ENCODE results near the gene RBBP8NL. TPM values are rescaled to one million over a fixed set of nuclear protein-coding genes. Genes with fewer than 3 reads are reported as not detected.

The RBBP8NL gene
- total and polyA plus RNA-seq, 4 donors: under 0.01 to 0.14 TPM; not detected in 2

DNA sequence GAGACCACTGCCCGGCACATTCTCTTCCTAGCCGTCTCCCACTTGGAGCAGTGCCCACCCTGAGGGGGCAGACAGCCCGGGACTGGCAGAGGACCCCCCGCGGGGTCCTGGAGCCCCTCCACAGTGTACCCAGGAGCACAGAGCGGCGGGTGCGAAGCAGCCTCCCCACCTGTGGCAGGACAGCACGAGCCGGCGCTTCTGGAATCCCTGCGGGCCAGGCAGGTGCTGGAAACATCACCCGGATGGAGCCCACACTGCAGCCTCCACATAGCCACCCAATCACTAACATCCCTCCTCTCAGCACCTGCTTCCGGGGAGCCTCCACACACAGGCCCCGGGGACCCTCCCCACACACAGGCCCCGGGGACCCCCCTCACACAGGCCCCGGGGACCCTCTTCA is 29.8 kb upstream of the RBBP8NL start:
- no peaks in the 10 kb centered on the region for H3K9me3 ChIP-seq (ENCODE audit: control insufficient read depth in 4 of 4, low read length in 3 of 4)
- no peak overlapping the region for H3K27ac ChIP-seq (ENCODE audit: low read depth in 1 of 2, low read length in 2 of 2)
- H3K4me3 ChIP-seq (ENCODE audit: low read depth in 1 of 3, low read length in 3 of 3): no peak overlapping the region
- TF ChIP-seq, protein P1, sequence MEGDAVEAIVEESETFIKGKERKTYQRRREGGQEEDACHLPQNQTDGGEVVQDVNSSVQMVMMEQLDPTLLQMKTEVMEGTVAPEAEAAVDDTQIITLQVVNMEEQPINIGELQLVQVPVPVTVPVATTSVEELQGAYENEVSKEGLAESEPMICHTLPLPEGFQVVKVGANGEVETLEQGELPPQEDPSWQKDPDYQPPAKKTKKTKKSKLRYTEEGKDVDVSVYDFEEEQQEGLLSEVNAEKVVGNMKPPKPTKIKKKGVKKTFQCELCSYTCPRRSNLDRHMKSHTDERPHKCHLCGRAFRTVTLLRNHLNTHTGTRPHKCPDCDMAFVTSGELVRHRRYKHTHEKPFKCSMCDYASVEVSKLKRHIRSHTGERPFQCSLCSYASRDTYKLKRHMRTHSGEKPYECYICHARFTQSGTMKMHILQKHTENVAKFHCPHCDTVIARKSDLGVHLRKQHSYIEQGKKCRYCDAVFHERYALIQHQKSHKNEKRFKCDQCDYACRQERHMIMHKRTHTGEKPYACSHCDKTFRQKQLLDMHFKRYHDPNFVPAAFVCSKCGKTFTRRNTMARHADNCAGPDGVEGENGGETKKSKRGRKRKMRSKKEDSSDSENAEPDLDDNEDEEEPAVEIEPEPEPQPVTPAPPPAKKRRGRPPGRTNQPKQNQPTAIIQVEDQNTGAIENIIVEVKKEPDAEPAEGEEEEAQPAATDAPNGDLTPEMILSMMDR (IDR thresholded peaks at IDR 0.05; ENCODE audit: low read depth, low read length, missing input control): no peak
- TF ChIP-seq SP1 (IDR thresholded peaks at IDR 0.05): no peak
- no peak for TF ChIP-seq FOXA2 (IDR thresholded peaks at IDR 0.05)
- TF ChIP-seq, protein P2, sequence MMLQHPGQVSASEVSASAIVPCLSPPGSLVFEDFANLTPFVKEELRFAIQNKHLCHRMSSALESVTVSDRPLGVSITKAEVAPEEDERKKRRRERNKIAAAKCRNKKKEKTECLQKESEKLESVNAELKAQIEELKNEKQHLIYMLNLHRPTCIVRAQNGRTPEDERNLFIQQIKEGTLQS (IDR thresholded peaks at IDR 0.05): no peak
- no peak for TF ChIP-seq HNF4G (IDR thresholded peaks at IDR 0.05)
- TF ChIP-seq RXRA (IDR thresholded peaks at IDR 0.05): no peak
- no peak for TF ChIP-seq RAD21 (IDR thresholded peaks at IDR 0.05)
- TF ChIP-seq JUND (IDR thresholded peaks at IDR 0.05): no peak
- TF ChIP-seq HNF4A (conservative IDR thresholded peaks at IDR 0.05): no peak
- TF ChIP-seq, protein P3, sequence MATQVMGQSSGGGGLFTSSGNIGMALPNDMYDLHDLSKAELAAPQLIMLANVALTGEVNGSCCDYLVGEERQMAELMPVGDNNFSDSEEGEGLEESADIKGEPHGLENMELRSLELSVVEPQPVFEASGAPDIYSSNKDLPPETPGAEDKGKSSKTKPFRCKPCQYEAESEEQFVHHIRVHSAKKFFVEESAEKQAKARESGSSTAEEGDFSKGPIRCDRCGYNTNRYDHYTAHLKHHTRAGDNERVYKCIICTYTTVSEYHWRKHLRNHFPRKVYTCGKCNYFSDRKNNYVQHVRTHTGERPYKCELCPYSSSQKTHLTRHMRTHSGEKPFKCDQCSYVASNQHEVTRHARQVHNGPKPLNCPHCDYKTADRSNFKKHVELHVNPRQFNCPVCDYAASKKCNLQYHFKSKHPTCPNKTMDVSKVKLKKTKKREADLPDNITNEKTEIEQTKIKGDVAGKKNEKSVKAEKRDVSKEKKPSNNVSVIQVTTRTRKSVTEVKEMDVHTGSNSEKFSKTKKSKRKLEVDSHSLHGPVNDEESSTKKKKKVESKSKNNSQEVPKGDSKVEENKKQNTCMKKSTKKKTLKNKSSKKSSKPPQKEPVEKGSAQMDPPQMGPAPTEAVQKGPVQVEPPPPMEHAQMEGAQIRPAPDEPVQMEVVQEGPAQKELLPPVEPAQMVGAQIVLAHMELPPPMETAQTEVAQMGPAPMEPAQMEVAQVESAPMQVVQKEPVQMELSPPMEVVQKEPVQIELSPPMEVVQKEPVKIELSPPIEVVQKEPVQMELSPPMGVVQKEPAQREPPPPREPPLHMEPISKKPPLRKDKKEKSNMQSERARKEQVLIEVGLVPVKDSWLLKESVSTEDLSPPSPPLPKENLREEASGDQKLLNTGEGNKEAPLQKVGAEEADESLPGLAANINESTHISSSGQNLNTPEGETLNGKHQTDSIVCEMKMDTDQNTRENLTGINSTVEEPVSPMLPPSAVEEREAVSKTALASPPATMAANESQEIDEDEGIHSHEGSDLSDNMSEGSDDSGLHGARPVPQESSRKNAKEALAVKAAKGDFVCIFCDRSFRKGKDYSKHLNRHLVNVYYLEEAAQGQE (IDR thresholded peaks at IDR 0.05): no peak
- TF ChIP-seq, protein P4, sequence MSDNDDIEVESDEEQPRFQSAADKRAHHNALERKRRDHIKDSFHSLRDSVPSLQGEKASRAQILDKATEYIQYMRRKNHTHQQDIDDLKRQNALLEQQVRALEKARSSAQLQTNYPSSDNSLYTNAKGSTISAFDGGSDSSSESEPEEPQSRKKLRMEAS (IDR thresholded peaks at IDR 0.05): no peak
- TF ChIP-seq EGR1 (IDR thresholded peaks at IDR 0.05; ENCODE audit: low read depth in 2 of 2): no peak
- no peak for TF ChIP-seq NR2F2 (IDR thresholded peaks at IDR 0.05)
- TF ChIP-seq TAF1 (conservative IDR thresholded peaks at IDR 0.05): no peak
- no peak for TF ChIP-seq GABPA (IDR thresholded peaks at IDR 0.05 in 1 of 2, conservative IDR thresholded peaks at IDR 0.05 in 1 of 2)
- TF ChIP-seq, protein P5, sequence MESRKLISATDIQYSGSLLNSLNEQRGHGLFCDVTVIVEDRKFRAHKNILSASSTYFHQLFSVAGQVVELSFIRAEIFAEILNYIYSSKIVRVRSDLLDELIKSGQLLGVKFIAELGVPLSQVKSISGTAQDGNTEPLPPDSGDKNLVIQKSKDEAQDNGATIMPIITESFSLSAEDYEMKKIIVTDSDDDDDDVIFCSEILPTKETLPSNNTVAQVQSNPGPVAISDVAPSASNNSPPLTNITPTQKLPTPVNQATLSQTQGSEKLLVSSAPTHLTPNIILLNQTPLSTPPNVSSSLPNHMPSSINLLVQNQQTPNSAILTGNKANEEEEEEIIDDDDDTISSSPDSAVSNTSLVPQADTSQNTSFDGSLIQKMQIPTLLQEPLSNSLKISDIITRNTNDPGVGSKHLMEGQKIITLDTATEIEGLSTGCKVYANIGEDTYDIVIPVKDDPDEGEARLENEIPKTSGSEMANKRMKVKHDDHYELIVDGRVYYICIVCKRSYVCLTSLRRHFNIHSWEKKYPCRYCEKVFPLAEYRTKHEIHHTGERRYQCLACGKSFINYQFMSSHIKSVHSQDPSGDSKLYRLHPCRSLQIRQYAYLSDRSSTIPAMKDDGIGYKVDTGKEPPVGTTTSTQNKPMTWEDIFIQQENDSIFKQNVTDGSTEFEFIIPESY (IDR thresholded peaks at IDR 0.05): no peak
- H3K9ac ChIP-seq (ENCODE audit: low read depth in 1 of 2, low read length in 2 of 2): no peak overlapping the region
- DNase-seq (ENCODE audit: low spot score): no peak
- H3K27me3 ChIP-seq (ENCODE audit: control insufficient read depth in 4 of 4, insufficient read depth in 4 of 4, low read length in 3 of 4): peaks cover 0 to 4% (median 2%) of the 10 kb centered on the region in 4 donors
- H3K4me1 ChIP-seq (ENCODE audit: control insufficient read depth in 4 of 4, insufficient read depth in 4 of 4, low read length in 3 of 4): no peaks in the 10 kb centered on the region
- WGBS: 81% methylated on average over 17 of the region's 17 CpGs
- H3K36me3 ChIP-seq (ENCODE audit: control insufficient read depth in 4 of 4, insufficient read depth in 3 of 4, low read depth in 1 of 4, low read length in 3 of 4): no peaks in the 10 kb centered on the region

DNA sequence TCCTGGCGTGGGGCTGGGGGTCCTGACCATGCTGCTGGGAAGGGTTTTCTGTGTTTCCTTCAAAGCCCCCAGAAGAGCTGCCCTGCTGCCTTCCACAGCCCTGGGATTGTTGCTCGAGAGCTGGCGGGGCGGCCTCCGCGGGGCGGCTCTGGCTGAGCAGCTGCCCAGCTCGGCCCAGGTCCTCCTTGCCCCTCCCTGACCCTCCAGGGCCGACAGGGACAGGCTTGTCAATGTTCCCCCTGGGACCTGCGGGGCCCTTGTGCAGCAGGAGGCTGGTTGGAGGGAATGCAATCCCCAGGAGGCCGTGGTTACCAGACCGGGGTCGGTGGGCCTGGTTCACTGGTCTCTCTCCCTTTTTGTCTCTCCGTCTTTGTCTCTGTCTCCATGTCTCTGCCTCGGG is 28.6 kb upstream of the RBBP8NL start:
- no peak overlapping the region for H3K9ac ChIP-seq (ENCODE audit: low read depth in 1 of 2, low read length in 2 of 2)
- no peak overlapping the region for H3K27ac ChIP-seq (ENCODE audit: low read depth in 1 of 2, low read length in 2 of 2)
- no peaks in the 10 kb centered on the region for H3K9me3 ChIP-seq (ENCODE audit: control insufficient read depth in 4 of 4, low read length in 3 of 4)
- no peaks in the 10 kb centered on the region for H3K36me3 ChIP-seq (ENCODE audit: control insufficient read depth in 4 of 4, insufficient read depth in 3 of 4, low read depth in 1 of 4, low read length in 3 of 4)
- WGBS: 75% methylated on average over 15 of the region's 15 CpGs
- TF ChIP-seq, protein P5 (IDR thresholded peaks at IDR 0.05): no peak
- TF ChIP-seq NR2F2 (IDR thresholded peaks at IDR 0.05) (no peak), RAD21 (IDR thresholded peaks at IDR 0.05) (no peak), HNF4A (conservative IDR thresholded peaks at IDR 0.05) (no peak), HNF4G (IDR thresholded peaks at IDR 0.05) (no peak), TAF1 (conservative IDR thresholded peaks at IDR 0.05) (no peak), EGR1 (IDR thresholded peaks at IDR 0.05; ENCODE audit: low read depth in 2 of 2) (no peak), SP1 (IDR thresholded peaks at IDR 0.05) (no peak), RXRA (IDR thresholded peaks at IDR 0.05) (no peak), JUND (IDR thresholded peaks at IDR 0.05) (no peak), FOXA1 (IDR thresholded peaks at IDR 0.05) (no peak), GABPA (IDR thresholded peaks at IDR 0.05 in 1 of 2, conservative IDR thresholded peaks at IDR 0.05 in 1 of 2) (no peak), YY1 (IDR thresholded peaks at IDR 0.05) (no peak), FOXA2 (IDR thresholded peaks at IDR 0.05) (no peak)
- TF ChIP-seq, protein P3 (IDR thresholded peaks at IDR 0.05): no peak
- no peak for DNase-seq (ENCODE audit: low spot score)
- no peaks in the 10 kb centered on the region for H3K4me1 ChIP-seq (ENCODE audit: control insufficient read depth in 4 of 4, insufficient read depth in 4 of 4, low read length in 3 of 4)
- no peak overlapping the region for H3K4me3 ChIP-seq (ENCODE audit: low read depth in 1 of 3, low read length in 3 of 3)
- H3K27me3 ChIP-seq (ENCODE audit: control insufficient read depth in 4 of 4, insufficient read depth in 4 of 4, low read length in 3 of 4): peaks cover 0 to 4% (median 2%) of the 10 kb centered on the region in 4 donors
